DMS 273 treated with DMSO at 0.1 percent for 48 hours (cell line): Measurements from ENCODE around the gene NPTX1.
"Not testable (repeated sequence)": the region's sequence is repeated elsewhere in the genome, so short reads cannot be mapped to it uniquely, and the experiment has no call there.

Experiments
- DNase-seq: peaks from one replicate; lab custom pipeline; 2025; lab: John Stamatoyannopoulos, UW

NPTX1 gene, protein sequence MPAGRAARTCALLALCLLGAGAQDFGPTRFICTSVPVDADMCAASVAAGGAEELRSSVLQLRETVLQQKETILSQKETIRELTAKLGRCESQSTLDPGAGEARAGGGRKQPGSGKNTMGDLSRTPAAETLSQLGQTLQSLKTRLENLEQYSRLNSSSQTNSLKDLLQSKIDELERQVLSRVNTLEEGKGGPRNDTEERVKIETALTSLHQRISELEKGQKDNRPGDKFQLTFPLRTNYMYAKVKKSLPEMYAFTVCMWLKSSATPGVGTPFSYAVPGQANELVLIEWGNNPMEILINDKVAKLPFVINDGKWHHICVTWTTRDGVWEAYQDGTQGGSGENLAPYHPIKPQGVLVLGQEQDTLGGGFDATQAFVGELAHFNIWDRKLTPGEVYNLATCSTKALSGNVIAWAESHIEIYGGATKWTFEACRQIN

DNA sequence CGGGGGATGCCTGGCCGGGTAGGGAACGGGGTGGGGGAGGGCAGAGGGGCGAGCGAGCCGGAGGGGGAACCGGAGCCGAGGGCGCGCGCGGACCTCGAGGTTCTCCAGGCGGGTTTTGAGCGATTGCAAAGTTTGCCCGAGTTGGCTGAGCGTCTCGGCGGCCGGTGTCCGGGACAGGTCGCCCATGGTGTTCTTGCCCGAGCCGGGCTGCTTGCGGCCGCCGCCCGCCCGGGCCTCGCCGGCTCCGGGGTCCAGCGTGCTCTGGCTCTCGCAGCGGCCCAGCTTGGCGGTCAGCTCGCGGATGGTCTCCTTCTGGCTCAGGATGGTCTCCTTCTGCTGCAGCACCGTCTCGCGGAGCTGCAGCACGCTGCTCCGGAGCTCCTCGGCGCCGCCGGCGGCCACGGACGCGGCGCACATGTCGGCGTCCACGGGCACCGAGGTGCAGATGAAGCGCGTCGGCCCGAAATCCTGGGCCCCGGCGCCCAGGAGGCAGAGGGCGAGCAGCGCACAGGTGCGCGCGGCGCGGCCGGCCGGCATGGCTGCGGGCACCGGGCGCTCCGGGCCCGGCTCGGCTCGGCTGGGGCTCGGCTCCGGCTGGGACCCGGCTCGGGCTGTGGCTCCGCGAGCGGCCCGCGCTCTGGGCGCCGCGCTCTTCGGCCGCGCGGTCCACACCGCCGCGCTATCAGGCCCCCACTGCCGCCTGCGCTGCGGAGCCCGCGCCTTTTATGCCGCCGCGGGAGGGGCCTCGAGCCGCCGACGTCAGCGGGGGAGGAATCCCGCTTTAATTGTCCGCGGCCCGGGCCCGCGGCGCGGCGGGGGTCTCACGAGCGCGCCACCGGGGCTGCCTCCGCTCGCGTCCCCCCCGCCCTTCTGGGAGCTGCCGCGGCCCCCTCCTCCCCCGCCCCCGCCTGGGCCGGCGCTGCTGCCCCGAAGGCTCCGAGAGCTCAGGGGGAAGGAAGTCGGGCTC, at the start of gene NPTX1:
NPTX1 (minus strand) TSS at position 698 of the 967 bp plus-strand sequence; CDS start at position 537, 161 bp downstream.
- DNase-seq = no peak

DNA sequence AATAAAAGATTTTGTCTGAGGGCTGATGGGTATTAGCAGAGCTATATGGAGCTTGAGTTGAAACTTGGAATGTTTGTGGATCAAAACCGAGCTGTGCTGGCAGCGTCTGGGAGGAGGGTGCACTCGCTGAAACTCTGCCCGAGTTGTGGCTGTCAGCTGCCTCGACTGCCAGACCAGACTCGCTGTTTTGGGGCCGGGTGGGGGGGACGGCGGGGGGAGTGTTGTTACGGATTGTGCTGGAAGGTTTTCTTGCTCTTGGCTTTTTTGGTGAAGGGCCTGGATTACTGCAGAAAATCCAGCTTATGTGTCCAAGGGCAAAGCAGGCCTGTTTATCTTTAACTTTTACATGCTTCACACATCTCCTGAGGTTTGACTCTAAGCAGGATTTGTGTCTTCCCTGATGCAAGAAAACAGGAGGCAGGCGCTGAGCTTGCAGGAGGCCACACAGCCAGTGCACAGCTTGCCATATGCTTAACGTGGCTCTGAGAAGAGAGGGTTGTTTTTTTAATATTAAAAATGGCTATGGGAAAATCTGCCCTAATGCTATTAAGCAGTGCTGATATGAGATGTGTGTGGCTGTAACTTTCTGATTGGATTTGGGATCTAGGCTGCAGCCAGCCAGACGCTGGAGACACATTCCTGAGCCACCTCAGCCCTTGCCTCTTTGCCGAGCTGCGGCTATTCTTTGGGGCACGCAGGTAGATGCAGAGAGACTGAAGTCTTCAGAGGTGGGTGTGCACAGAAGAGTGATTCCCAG, 47.7 kb upstream of the NPTX1 start:
- no peak for DNase-seq

DNA sequence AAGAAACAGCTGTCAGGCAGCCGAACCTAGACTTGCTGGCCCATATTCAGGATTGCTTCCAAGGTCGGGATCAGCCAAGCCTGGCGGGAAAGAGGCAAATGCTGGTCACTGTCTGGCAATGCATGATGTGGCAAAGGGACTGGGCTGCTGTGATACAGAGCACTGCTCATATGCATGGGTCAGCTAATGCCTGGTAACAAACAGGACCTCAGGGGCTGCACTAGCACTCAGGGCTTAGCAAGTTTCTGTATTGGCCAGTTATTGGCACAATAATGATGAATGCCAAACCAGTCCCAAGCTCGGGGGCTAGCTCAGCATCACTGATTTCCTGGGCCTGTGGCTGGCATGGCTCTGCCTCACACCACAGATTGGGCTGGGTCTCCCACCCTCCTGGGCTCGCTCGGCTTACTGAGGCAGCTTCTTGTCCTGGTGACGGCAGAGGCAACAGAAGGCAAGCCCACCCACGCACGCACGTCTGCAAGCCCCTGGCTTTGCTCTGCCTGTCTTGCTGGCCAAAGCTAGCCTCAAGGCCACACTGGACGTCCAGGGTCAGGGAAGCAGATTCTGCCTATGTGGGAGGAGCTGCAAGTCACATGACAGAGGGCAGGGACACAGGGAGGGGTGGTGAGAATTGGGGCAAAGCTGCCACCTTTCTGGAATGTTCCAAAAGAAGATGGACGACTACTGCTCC, 46.8 kb upstream of the NPTX1 start:
- no peak for DNase-seq

DNA sequence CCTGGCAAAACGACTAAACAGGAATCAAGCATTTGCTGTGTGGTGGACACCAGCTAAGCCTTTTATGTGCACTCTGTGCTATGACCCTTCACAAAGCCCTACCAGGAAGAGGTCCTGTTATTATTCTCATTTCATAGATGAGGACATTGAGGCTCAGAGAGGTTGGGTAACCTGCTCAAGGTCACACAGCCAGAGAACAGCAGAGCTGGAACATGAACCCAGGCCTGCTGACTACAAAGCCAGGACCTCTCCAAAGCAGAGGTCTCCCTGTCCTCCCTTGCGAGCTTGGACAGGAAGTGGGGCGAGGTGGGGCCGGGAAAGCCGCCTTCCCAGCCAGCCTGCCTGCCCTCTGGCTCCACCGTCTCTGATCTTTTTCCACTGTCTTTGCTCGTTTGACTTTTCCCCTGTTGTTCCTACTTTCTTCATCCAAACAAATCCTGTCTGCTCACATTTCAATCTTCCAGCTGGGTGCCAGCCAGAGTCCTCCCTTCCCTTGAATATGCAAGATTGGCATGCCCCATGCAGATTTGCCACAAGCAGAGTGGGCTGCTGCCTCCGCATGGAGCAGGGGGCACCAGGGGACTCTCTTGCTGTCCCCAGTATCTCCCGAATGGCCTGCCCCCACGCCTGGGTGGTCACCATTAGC, 44.5 kb upstream of the NPTX1 start:
- DNase-seq = no peak

DNA sequence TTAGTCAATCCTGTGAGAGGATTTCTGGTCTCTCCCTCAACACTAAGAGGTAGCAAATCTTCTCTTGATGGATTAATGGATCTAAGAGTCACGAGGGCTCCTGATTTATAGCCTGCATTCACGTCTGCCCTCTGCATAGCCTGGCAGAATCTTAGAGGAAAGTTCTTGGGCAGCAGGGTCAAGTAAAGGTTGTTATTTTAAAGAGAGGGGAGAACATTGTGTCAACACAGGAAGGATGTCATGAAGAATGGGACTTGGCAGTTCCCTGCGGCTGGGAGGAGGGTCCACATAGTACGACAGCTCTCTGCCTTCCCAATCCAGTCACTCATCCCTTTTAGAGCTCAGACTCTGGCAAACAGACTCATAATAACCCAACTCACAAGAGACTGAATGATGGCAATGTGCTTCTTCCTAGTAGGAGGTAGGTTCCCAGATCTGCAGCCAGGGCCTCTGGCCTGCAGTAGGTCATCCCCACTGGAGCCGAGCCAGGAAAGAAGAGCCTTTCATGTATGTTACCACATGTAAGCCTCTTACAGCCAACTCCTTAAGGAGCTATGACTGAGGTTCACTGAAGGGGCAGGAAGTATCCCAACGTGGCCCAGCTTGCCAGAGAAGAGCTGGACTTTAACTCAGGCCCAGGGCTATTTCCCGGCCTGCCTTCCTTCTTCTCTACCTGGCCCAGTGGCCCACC, 42.8 kb upstream of the NPTX1 start:
- DNase-seq = no peak

DNA sequence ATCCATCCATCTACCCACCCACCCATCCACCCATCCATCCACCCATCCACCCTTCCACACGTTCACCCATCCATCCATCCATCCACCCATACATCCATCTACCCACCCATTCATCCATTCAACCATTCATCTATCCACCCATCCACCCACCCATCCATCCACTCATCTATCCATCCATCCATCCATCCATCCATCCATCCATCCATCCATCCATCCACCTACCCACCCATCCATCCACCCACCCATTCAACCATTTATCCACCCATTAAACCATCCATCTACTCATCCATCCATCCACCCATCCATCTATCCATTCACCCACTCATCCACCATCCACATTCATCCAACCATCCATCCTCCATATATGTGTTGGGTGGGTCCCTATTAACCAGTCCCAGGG, 42.0 kb upstream of the NPTX1 start:
- no peak for DNase-seq

DNA sequence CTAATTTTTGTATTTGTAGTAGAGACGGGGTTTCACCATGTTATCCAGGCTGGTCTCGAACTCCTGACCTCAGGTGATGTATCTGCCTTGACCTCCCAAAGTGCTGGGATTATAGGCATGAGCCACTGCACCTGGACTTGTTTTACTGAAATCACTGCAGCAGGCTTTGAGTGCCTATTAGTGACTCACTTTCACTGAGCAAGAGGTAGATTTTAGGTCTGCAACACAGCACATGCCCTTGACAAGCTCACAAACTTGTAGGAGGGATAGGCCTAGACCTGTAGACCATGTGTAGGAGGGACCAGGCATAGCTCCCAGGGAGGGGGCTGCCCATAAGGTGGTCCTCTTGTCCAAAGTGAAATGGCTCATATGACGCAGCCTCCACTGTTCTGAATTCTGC, 41.2 kb upstream of the NPTX1 start:
- DNase-seq = no peak

DNA sequence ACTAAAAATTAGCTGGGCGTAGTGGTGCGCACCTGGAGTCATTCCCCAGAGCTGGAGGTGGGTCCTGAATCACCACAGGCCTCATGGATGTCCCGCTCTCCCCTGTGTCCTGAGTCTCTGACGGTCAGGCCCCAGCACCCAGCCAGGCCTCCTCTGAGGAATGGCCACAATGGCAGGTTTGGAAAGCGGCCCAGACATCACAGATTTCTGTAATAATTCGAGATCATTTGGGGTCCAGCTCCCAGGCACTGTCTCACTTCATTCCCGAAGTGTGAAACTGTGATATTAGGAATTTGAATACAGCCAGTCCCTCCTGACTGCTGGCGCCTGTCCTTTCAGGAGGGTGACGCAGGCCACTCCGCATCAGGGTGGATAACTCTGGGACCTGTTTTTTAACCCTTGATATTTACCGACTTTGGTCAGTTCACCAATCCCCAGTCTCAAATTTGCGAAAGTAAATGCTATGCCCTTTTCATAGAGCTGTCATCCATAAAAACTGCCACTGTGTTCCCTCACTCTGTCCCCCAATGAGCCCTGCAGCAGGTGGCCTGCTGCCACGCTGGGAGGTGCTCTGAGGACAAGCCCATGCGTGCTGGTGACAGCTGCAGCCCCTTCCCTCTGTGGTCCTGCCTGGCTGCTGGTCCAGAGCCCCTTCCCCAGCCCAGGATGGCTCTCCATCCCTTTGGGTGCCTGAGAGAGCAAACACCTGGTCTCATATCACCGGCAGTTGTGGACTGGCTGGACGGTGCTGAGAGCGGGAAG, 39.9 kb upstream of the NPTX1 start:
- no peak for DNase-seq

DNA sequence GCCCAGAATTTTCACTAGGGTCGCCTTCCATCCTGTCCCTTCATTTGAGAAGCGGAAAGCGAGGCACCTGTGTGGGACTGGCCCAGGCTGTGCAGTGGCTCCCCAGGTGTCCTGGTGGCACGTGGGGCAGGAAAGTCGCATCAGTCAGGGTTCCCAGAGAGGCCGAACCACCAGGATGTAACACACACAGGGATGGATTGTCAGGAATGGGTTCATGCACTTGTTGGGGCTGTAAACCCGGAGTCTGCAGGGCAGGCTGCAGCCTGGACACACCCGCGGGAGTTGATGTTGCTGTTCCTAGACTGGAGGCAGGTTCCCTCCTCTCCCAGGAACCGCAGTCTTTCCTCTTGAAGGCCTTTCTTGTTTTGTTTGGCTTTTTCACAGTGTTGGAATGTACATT, 37.5 kb upstream of the NPTX1 start:
- no peak for DNase-seq

DNA sequence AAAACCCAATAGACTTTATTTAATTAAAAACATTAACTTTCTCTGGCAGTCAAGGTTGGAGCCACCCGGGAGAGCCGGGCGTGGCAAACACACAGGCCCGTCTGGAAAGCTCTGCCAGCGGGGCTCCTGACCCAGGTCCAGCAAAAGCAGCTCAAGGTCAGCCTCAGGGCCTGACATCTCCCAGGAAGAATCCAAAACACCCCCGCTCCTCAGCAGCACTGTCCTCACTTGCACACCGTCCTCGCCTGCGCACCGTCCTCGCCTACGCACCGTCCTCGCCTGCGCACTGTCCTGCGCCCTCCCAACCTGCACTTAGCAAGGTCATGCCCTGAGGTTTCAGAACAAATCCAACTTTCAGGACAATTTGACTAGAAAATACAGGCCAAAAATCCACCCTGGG, 36.8 kb upstream of the NPTX1 start:
- DNase-seq = no peak

DNA sequence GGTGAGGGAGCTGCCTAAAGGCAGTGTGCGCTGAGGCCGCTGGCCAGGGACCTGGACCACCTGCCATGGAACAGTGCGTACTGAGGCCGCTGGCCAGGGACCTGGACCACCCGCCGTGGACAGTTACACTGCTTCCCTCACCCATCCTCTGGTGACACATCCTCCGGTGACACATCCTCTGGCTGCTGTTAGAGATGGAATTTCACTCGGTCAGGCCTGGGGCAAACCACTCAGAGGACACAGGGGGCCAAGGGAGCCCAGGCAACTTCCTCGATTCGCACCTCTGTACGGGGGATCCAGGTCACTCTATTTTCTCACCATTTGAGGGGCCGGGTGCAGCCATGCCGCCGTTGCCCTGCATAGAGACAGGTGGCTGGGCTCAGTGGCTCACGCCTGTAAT, 35.8 kb upstream of the NPTX1 start:
- DNase-seq = no peak

DNA sequence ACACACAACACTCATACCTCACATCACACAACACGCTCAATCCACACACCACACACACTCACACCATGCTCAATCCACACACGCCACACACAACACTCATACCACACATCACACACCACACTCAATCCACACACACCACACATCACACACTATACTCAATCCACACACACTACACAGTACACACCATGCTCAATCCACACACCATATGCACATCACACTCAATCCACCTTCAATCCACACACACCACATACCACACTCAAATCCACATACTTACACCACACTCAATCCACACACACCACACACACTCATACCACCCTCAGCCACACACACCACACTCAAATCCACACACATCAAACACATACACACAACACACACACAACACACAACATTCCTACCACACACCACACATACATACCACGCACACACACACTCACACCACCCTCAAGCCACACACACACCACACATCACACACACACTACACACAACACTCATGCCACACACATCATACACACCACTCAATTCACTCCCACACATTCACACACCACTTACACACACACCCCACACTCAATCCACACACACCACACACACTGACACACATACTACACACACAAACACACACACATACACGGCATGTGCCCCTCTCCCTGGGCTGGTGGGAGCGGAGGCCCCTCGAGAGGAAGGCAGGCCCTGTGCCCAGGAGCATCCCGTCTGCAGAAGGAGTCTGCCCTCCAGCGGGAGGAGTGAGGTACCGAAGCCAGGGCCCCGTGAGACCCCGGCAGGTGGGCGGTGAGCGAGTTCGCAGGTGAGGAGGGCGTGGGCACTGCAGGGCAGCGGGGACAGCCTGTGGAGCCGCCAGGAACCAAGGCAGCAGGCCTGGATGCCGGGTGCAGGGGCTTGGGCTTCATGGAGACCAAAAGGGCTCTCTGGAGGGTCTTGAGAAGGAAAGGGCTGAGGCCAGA, 35.1 kb upstream of the NPTX1 start:
- no peak for DNase-seq

DNA sequence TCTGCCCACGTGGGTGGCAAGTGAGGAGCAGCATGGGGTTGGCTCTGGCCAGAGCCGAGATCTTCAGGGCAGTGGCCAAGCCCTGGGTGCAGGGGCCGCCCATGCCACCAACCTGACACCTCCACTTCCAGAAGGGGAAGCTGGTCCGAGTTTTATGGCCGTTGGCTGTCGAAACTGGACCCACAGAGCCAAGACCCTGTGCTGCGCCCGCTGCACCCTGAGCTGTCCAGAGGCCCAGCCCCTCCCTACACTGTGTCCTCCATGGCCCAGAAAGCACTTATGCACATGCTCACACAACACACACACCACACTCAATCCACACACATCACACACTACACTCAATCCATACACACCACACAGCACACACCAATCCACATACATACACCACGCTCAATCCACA, 34.4 kb upstream of the NPTX1 start:
- DNase-seq = no peak

DNA sequence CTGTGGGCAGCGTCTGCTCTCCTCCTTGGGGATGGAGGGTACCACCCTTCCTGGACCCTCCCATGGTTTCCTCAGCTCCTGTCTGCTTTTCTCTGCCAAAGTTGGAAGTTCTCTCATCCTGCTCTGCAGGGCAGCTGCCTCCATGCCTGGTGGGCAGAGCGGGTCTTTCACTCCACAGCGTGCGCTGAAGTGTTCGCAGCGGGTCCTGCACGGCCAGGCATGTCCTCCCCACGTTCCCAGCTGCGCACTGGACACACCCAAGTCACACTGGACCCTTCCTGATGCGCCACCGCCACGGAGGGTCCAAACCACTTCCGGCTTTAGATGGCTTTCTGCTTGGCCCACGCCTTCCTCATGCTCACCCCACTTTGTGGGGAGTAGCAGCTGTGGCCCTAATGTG, 33.7 kb upstream of the NPTX1 start:
- DNase-seq = no peak

DNA sequence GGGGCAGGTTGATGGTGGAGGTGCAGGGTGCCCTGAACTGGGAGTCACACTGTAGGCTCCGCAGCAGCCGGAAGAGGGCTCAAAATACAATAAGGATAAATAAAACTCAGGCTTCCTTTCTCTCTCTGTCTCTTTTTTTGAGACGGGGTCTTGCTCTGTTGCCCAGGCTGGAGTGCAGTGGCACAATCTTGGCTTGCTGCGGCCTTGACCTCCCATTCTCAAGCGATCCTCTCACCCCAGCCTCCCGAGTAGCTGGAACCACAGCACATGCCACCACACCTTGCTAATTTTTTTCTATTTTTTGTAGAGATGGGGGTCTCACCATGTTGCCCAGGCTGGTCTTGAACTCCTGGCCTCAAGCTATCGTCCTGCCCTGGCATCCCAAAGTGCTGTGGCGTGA, 32.9 kb upstream of the NPTX1 start:
- DNase-seq = no peak

DNA sequence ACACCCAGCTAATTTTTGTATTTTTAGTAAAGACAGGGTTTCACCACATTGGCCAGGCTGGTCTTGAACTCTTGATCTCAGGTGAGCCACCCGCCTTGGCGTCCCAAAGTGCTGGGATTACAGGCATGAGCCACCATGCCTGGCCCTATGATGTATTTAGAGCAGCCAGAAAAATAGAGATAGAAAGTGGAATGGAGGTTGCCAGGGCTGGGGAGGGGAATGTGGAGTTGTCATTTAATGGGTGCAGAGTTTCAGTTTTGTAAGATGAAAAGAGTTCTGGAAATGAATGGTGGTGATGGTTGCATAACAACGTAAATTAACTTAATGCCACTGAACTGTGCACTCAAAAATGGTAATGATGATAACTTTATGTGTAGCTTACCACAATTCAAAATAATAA, 31.6 kb upstream of the NPTX1 start:
- no peak for DNase-seq

DNA sequence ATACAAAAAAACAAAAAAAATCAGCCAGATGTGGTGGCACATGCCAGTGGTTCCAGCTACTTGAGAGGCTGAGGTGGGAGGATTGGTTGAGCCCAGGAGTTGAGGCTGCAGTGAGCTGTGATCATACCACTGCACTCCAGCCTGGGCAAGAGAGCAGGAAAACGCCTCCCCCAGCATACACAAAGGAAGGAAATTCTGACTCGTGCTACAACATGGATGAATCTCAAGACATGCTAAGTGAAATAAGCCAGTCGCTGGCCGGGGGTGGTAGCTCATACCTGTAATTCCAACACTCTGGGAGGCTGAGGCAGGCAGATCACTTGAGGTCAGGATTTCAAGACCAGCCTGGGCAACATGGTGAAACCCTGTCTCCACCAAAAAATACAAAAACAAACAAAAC, 30.8 kb upstream of the NPTX1 start:
- DNase-seq = not testable (repeated sequence)

DNA sequence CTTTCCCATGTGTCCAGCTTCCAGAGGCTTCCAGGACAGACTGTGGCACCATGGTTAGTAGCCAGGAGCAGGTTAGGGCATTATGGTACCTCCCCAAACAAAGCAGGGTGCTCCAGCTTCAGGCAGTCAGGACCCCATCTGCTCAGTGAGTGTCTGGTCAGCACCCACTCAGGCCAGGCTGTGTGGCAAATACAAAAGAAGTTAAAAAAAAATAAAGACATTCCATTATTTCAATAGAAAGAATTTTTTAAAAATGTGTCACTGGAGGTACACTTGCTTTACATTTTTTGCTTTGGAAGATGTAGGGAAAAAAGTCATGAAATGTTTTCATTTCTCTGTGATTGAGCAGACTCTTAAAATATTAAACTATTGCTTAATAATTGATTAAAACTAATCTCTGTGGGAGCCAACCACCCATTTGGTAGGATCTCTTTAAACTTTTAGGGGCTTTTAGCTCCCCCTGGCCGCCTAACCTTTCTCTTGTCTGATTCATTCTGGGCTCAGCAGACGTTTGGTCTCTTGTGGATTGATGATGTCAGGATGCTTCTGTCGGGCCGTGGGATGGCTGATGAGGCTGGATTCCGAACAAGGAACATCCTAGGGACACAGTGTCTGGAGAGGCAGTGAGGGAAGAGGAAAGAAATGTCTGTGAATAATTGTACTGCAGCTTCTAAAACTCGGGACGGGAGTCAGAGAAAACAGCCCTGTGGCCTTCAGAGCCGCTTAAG, 28.4 kb upstream of the NPTX1 start:
- DNase-seq = no peak
